NOMO-1 (cell line): ENCODE results near the gene ELF1.
A peak's percentile ranks its signal among the peaks of the same experiment; 100 is the strongest.

Source experiments
- DNase-seq, 2 experiments: peaks; one replicate each; lab custom pipeline; 2025; ENCODE audit not compliant: unreplicated experiment in 2 of 2; lab: John Stamatoyannopoulos, UW

The ELF1 gene

DNA sequence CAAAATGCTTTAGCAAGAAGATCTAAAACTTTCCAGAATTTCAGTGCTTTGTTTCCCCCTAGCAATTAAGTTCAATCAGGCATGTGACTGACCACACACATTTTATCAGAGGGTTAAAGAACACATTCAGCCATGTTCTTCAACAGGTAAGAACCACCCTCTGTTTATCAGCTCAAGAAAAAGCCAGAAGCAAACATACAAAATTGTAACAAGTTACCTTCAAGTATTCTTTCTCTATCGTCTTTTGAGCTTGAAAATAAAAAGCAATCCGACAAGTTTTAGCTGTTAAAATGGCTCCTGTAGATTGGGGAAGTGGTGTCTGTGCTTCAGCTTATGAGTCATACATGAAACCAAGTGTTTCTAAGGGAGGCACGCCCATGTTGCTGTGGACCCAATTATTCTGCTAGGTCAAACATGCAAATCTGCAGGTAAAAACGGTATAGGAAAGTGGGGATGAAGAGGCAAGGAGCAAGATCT, at the start of gene ELF1:
Gene ELF1 (minus strand): TSS at position 306 of the 477 bp plus-strand sequence. CDS start 37,262 bp downstream, outside the sequence.
- peak; percentile 82 to 97 for DNase-seq

DNA sequence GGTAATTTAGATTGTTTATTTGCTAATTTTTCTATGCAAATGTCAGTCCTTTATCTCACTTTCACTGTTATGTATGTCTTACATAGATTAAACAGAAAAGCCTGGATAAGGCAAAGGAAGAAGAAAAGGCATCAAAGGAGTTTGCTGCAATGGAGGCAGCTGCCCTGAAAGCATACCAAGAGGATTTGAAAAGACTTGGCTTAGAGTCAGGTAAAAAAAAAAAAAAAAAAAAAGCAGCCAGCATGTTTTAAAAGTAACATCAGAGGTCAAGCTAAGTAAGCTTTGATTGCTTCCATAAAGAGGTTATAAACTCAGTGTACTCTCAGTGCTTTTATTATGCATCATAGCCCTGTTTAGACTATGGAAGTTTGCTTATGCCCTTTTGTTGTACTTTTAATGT, 46.0 kb upstream of the ELF1 start:
- no peak for DNase-seq

DNA sequence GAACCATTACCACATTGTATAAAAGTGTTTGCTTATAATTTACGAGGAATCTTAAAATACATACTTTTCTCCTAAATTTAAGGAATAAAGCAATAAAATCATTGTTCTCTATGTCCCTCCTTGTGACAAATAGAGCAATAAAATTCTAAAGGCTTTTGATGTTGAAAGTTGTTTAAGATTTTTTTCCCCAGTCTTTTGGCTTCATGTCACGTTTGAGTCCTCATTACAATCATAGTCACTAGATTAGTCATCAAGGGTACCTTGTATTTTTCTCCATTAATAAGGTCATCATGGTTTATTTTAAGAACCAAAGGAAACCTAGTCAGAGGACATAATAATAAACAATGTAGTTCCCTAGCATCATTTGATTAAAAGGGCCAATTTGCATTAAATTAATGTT, 45.4 kb upstream of the ELF1 start:
- no peak for DNase-seq

DNA sequence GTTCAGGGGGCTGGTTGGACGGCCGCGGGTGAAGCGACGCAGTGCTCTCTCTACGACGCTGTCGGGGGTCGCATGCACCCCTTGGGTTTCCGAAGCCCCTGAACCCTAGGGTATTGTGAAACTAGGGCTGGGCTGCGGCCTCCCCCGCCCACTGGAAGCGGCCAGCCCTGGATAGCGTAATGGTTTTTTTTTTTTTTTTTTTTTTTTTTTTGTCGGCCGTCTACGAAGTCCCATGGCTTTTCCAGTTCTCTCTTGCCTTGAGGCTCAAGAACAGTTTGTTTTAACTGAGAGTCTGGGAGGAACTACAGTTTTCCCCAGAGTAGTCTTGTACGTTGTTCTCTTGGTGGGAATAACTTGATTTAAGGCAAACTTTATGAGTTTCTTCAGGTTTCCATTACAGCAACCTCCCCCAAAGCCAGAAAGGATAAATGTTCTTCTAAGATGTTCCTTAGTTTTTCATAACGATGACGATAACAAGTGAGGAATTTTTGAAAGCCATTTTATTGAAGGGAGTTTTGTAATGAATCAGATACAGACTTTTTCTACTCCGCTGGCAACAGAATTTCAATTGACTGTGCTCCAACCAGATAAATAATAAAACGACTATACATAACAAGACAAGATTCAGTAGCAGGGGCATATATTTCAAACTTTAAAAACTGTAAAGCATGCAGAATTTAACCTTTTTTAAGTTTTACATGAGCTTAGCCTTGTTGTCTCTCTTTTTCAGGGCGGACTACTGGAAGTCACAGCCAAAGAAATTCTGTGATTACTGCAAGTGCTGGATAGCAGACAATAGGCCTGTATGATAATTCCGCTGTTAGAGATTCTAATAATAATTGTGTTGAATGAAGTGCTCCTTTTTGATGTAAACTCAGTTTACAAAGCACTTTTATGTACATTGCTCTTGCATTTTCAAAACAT, 43.1 kb upstream of the ELF1 start:
- peak; percentile 75 to 87 for DNase-seq

DNA sequence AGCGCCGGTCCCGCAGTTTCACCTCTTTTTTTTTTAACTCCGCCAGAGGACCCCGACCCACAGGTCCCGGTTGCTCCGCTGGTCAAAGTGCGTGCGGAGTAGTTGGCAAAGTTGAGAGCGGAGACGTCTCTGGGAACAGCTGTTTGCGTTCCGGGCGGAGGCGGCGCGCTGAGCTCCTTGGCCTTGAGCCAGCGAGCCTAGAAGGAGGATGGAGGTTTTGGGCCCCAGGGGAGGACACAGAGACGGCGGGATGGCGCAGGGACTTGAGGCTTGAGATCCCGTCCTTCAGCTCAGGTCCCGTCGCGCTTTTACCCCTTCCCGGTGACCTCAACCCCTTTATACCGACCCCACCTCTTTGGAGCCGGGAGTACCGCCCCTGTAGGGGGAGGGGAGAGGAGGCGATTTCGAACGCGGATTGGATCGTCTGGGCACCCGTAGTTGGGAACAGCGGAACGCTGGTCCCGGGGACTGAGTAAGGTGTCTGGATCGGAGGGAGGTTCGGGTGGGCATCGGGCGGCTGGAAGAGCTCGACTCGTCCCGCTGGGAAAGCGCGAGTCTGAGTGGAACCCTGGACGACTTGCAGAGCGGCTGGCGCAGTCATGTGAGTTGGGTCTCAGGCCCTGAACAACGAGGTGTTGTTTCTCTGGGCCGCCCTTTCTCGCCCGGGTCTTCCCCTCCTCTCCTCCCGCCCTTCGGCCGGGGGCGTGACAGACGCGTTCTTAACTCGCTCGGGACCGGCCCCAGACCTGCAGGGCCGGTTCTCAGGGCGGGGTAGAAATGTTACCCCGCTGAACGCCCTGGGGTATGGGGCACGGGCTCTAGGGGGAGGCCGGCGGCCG, 42.2 kb upstream of the ELF1 start, which contains the start of gene WBP4:
Gene WBP4 (plus strand): TSS at position 435 of the 839 bp plus-strand sequence. CDS start 165 bp downstream, at position 600.
- DNase-seq, result peak; percentile 90 to 92

DNA sequence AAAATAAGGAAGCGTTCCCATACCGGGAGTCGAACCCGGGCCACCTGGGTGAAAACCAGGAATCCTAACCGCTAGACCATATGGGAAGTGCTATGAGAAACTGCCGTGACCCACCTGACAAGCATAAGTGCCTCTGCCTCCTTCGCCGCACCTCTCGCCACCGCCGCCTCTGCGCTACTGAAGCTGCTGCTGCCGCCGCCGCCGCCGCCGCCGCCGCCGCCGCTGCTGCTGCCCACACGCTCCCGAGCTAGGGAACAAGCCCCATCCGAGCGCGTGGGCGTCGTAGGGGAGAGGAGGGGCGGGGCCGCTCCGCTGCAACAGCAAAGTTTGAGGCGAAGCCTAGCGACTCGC, 41.6 kb upstream of the ELF1 start:
- peak; percentile 73 to 76 for DNase-seq

DNA sequence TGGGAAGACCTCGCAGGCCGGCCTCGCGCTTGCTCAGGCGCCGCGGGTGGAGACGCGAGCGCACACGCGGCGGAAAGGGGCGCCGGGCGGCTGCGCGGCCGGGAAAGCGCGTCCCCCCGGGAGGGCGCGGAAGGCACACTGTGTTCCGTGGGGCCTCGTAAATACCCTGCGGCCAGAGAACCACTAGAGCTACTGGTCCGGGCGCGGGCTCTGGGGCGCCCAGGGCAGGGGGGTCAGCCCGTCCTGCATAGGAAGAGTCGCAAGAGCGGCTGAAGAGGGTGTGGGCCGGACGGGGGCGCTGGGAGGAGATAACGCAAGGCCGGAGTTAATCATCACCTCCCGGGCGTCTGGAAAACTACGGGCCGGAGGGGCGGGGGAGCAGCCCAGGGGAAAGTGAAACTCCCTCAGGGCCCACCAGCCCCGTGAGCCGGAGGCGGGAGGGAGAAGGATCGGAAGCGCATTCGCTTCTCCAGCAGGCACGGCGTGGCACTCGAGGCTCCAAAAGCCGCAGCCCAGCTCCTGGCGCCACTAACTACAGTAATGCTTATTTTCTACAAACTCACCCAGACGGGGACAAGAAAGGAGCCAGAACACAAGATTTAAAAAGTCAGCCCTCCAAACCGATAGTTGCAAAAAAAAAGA, 41.1 kb upstream of the ELF1 start:
- peak; percentile 78 to 85 for DNase-seq

DNA sequence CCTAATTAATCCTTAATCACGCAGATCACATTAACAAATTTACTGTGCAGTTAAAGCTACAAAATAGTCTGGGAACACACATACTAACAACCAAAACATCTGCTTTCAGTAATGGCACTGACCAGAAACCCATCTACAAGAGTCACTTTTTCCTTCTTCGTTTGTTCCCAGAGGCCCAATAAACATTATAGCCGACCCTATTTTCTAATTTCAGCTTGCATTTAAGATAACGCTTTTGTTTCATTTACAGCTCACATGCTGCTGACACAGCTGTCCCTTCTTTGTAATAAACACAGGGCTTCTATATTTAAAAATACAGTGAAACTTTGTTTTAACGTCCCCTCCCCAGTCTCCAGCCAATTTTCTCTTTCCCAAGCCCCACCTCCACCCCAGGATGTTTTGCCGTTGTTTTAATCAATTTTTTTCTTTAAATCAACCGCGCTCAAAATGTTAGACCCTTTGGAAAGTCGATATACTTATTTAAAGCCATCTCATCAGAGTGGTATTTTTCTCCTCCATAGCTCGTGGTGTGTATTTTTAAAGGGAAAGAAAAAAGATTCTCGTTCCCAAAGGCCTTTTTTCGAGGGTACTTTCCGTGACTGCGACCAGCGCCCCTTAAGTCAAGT, 40.5 kb upstream of the ELF1 start:
- no peak for DNase-seq

DNA sequence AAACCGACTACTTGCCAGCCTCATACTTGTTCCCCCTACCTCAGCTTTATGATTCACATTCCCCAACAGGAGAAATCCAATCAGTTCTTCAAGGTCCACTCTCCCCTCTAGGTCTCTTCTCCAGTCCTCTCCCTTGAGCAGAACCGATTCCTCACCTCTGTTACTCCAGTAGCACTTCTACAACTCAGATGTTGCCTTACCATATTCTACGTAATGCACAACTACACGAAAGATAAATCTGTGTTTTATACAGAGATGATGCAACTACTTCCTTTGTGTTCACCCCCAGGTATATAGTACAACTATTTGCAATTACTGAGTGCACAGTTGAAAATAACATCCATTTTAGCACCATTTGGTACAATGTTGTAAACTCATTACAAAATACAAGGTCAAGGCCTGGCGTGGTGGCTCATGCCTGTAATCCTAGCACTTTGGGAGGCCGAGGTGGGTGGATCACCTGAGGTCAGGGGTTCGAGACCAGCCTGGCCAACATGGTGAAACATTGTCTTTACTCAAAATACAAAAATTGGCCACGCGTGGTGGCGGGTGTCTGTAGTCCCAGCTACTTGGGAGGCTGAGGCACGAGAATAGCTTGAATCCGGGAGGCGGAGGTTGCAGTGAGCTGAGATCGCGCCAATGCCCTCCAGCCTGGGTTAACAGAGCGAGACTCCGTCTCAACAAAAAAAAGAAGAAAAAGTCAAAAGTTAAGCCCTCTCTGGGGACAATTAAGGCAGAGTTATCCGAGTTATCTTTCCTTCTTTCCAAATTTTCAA, 39.4 kb upstream of the ELF1 start:
- no peak for DNase-seq

DNA sequence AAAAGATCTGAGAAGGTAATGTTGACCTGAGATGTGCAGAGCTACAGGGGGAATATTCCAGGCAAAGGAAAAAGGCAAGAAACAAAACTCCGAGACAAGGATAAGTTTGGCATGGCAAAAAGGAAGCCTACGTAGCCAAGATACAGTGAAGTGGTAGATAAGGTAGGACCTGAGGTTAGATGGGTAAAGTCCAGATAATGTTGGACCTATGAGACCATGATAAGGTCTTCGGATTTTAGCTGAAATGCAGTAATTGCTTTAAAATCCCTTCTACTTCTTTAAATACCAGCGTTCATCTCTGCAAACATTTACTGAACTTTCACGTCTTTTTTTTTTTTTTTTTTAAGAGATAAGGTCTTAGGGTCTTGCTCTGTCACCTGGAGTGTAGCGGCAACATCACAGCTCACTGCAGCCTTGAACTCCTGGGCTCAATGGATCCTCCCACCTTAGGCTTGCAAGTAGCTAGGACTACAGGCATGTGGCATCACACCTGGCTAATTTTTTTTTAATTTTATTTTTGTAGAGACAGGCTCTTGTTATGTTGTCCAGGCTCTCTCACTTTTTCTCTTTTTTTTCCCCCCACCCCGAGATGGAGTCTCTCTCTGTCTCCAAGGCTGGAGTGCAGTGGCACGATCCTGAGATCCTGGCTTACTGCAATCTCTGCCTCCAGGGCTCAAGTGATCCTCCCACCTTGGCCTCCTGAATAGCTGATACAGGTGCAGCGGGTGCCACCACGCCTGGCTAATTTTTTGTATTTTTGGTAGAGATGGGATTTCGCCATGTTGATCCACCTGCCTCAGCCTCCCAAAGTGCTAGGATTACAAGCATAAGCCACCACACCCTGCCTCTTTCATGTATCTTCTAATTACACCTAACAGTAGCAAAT, 38.0 kb upstream of the ELF1 start:
- DNase-seq, result no peak

DNA sequence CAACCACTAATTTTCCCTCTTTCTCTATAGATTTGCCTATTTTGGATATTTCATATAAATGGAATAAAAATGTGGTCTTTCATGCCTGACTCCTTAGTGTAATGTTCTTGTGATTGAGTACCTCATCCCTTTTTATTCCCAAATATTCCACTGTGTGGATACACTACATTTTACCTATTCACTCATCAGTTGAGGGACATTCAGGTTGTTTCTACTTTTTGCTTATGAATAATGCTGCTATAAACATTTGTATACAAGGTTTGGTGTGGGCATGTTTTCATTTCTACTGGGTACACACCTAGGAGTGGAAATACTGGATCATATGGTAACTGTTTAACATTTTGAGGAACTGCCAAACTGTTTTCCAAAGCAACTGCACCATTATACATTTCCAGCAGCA, 37.1 kb upstream of the ELF1 start:
- no peak for DNase-seq

DNA sequence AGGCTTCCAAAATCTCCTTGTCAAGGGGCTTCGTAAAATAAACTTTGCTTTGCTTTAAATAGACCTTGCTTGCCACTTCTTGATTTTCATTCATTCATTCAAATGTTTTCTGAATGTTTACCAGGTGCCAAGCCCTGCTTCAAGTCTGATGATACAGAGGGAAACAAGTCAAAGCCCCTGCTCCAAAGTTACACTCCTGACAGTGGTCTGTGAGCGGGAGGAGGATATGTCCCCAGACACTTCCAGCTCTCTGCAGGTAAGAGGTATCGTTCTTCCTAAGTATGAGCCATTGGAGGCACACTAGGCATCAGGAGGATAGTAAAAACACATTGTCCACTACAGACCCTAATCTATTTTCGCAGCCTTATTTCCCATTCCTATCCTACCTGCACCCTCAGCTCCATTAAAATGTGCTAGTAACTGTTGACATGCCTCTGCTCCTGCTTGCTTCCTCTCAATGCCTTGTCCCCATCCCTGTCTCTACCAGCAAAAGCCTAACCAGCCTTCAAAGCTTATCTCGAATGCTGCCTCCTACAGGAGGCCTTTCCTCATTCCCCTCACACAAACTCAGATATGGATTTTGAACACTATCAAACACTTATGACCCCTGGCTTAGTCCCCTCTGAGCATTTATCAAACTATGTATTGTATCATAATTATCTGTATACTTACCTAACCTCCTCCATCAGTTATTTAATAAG, 36.0 kb upstream of the ELF1 start:
- no peak for DNase-seq

DNA sequence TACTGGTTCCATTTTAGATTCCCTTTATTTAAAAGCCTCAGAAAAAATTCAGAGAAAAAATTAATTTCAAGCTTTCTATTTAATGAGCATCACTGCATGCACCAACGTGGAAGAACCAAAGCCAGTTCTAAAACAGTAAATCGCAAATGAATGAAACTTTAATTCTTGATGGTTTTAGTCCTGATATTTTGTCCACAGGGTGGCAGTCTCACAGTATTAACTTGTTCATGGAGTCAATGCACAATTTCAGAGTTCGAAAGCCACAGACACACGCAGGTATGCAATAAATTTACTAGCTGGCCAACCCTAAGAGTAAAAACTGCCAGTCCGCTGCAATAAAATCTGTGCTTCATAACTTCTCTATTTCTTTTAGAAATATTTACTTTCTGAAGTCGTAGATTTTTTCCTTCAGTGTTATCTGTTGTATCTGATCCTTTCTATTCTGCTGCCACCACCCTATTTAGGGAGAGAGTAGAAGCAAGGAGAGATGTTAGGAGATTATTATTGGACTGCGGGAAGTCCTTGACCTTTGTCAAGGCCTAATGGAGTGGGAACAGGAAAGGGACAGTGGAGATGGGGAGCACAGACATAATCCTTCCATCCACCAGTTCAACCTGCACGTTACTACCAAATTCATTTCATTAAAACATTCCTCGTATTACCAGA, 35.2 kb upstream of the ELF1 start:
- peak; percentile 30 to 79 for DNase-seq

DNA sequence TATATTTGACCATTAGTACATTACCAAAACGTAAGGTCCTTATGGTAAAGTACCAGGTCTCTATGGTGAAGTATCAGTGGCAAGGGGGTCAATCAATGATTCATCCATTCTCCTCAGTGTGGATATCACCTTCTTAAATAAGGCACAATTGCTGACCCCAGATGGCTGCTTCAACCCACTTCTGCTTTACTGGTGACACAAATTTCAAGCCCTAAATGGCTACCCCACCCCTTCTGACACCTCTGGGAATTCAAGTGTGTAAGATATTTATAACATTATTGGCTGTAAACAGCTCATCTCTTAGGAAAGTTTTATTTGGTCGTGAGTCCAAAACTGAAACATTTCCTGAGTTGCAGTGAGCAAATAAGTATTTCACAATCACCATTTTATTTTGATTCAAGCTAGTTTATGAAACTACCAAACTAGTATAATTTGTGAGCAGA, 34.3 kb upstream of the ELF1 start:
- peak; percentile 61 to 73 for DNase-seq

DNA sequence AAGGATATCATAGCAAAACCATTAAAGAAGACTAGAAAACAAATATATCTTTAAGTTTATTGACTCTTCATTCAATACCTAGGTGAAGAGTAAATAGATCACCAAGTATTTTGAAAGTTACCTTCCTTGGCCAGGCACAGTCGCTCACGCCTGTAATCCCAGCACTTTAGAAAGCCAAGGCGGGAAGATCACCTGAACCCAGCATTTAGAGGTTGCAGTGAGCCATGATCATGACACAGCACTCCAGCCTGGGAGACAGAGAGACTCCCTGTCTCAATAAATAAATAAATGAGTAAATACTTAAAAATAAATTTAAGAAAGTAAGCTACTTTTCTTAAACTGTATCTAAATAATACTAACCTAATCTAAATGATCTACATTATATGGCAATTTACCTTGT, 33.3 kb upstream of the ELF1 start:
- DNase-seq, result no peak

DNA sequence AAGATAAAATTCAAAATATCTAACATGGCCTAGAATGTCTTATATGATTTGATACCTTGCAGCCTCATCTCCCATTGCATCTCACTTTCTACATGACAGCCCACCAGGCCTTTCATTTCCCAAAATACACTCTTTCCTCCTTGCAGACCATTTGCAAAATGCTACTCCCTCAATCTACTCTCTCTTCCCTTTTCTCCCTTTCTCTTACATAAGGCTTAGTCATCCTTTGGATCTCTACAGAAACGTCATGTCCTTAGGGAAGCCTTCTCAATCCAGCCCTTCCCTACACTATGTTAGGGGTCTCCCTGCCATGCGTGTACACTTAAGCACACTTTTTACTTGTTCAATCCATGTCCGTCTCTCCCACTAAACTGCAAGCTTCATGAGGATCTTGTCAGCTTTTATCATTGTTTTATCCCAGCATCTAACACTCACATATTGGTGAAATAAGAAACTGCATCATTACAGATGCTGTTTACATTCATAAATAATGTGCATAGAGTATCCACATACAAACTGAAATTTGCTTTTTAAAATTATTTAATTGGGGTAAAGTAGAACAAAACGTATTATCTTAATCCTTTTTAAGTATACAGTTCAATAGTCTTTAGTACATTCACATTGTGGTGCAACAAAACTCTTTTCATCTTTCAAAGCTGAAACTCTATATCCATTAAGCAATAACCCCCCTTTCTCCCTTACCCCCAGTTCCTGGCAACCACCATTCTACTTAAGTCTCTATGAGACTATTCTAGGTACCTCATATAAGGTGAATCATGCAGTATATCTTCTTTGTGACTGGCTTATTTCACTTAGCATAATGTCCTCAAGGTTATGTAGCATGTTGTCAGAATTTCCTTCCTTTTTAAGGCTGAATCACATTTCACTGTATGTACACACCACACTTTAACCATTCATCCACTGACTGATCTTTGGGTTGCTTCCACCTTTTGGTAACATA, 30.6 kb upstream of the ELF1 start:
- peak; percentile 56 to 82 for DNase-seq
